Kidney epithelial cell (primary cell): Measurements from ENCODE around the gene RBM17. TPM values are rescaled to one million over a fixed set of nuclear protein-coding genes. Genes with fewer than 3 reads are reported as not detected.

Experiments used
- DNase-seq: peaks from one replicate; pipeline ENCODE4 v3.0.0-alpha.2; 2010; ENCODE audit warnings: low read depth
- H3K27me3 ChIP-seq: 2 replicates; pipeline ENCODE4 v1.6.0; 2011; ENCODE audit warnings: low read length; ENCODE audit not compliant: control insufficient read depth, insufficient read depth
- H3K36me3 ChIP-seq: 2 replicates; pipeline ENCODE4 v1.5.1; 2011; ENCODE audit warnings: low read length; ENCODE audit not compliant: control insufficient read depth, insufficient read depth
- H3K4me3 ChIP-seq: 2 replicates; pipeline ENCODE4 v1.5.1; 2011; ENCODE audit warnings: low read depth, mild to moderate bottlenecking, control low read depth, low read length
- CTCF ChIP-seq: IDR thresholded peaks from 2 replicates; pipeline ENCODE4 v1.5.1; 2011; ENCODE audit warnings: mild to moderate bottlenecking, moderate library complexity, low read length, control low read depth, inconsistent platforms; ENCODE audit not compliant: insufficient read depth, poor library complexity, severe bottlenecking
- total RNA-seq: library from RNA; depleted of rRNA; stranded (reverse); fragments of >200 nt; gene quantifications from 2 replicates; pipeline ENCODE4 v1.2.3, GENCODE V29; 2015

RBM17 gene
- total RNA-seq, 1 donor from 2014 or later, result 37.8 TPM

GRCh38 chr10:6067457-6067856, 21.4 kb upstream of the RBM17 start:
- no peak for DNase-seq
- TF ChIP-seq CTCF, result no peak
- no peak overlapping the region for H3K4me3 ChIP-seq
- peaks cover 2% of the 10 kb centered on the region for H3K27me3 ChIP-seq
- H3K36me3 ChIP-seq, result no peaks in the 10 kb centered on the region

DNA sequence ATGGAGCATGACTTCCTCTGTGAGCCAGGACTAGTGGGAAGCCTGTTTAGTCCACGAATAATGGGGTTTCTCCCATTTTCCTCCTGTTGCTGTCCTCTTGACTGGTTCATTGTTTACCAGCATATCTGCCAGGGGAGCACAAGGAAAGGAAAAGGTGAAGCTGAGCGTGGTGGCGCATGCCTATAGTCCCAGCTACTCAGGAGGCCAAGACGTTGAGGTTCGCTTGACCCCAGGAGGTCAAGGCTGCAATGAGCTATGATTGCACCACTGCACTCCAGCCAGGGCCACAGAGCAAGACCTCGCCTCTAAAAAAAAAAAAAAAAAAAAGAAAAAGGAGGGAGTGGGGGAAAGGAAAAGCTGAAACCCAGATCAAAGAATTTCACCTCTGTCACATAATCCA, 20.8 kb upstream of the RBM17 start:
- Histone ChIP-seq H3K4me3 (no peak overlapping the region), H3K36me3 (no peaks in the 10 kb centered on the region), H3K27me3 (peaks cover 2% of the 10 kb centered on the region)
- DNase-seq, result no peak
- no peak for TF ChIP-seq CTCF

DNA sequence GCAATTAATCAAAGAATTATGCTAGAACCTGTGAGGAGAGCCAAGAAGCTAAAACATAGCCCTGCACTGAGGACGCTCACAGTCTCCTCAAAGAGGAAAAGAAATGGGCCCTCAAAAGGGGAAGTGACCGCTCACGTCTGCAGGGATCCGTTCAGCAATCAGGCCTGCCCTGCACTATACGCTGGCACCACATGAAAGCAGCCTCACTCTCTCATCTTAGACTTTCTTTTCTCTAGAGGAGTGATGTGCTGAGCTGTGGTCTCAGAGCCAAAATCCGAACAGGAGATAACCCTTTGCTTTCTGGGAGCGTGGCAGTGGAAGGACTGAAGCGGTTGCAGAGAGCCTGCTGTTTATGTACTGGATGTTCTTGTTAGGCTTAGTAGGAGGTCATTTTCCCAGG, 20.4 kb upstream of the RBM17 start:
- no peak overlapping the region for H3K4me3 ChIP-seq
- H3K36me3 ChIP-seq, result no peaks in the 10 kb centered on the region
- no peak for TF ChIP-seq CTCF
- H3K27me3 ChIP-seq, result peaks cover 2% of the 10 kb centered on the region
- no peak for DNase-seq

DNA sequence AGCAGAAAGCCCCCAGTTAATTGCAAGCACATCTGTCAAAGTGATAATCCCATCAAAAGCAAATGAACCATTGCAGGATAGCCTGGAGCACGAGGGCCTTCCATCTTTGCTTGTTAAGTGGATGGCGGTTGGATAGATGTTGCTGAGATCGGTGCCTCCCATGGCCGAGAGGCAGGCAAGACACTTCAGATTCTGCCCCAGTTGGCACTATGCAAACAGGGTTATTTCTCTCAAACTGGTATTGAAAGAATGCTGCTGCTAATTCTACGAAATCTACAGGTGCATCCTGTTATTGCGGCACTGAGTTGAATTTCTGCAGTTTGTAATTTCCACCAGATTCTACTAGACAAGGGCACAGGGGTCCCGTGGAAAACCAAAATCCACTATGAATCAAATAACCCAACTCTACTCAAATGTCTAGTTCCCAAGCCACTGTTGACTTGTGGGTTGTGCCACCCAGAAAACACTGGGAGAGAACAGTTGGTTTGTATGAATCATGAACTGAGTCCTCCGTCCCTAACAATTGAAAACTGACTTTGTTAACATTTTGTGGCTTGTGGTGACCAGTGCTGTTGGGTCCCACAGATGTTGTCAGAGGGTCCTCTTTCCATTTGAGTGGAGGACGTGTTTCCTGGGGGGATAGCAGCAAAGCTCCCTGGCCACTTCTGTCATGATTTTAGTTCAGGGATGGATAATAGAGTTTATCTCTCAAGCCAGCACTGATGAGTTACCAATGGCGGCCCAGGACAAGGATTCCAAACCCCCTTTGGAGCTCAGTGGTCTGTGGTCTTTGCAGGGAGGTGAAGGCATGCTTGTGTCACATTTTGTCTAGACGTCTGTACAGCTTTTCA, 19.5 kb upstream of the RBM17 start:
- H3K36me3 ChIP-seq, result no peaks in the 10 kb centered on the region
- no peak for DNase-seq
- no peak overlapping the region for H3K4me3 ChIP-seq
- no peak for TF ChIP-seq CTCF
- H3K27me3 ChIP-seq, result peaks cover 2% of the 10 kb centered on the region

- no peaks in the 10 kb centered on the region for H3K36me3 ChIP-seq
- no peak overlapping the region for H3K4me3 ChIP-seq
- DNase-seq, result no peak
- peaks cover 2% of the 10 kb centered on the region for H3K27me3 ChIP-seq
- TF ChIP-seq CTCF, result no peak
Measured at GRCh38 chr10:6070660-6071059, 18.2 kb upstream of the RBM17 start.
